NCI-H2171 (cell line): ENCODE data around the gene OR1I1.
"Not testable (repeated sequence)": the region's sequence is repeated elsewhere in the genome, so short reads cannot be mapped to it uniquely, and the experiment has no call there.

Experiments
- DNase-seq: peaks from one replicate; lab custom pipeline; 2025; lab: John Stamatoyannopoulos, UW

OR1I1 gene, protein sequence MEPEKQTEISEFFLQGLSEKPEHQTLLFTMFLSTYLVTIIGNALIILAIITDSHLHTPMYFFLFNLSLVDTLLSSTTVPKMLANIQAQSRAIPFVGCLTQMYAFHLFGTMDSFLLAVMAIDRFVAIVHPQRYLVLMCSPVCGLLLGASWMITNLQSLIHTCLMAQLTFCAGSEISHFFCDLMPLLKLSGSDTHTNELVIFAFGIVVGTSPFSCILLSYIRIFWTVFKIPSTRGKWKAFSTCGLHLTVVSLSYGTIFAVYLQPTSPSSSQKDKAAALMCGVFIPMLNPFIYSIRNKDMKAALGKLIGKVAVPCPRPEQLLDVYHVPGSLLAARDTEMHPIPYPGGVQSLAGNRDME

DNA sequence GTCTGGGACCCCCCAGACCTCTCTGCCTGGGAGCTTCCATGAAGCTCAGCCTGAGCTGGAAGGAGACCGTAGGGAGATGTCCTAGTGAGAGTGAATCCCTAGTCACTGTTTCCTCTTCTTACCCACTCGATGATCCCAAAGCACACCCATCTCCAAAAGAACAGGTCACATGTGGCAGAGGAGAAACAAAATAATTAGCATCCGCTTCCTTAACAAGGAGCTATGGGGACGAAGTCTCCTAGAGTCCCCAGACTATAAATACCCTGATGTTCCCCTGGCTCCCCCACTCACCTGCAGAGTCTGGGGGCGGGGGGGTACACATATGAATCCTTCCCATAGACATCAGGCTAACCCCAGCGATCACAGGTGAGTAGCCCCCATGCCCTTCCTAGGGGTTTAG lies at the start of gene OR1I1:
Gene OR1I1, plus strand, starts transcription at position 301 of the 400 bp plus-strand sequence. CDS start 4,855 bp downstream, outside the sequence.
- no peak for DNase-seq

DNA sequence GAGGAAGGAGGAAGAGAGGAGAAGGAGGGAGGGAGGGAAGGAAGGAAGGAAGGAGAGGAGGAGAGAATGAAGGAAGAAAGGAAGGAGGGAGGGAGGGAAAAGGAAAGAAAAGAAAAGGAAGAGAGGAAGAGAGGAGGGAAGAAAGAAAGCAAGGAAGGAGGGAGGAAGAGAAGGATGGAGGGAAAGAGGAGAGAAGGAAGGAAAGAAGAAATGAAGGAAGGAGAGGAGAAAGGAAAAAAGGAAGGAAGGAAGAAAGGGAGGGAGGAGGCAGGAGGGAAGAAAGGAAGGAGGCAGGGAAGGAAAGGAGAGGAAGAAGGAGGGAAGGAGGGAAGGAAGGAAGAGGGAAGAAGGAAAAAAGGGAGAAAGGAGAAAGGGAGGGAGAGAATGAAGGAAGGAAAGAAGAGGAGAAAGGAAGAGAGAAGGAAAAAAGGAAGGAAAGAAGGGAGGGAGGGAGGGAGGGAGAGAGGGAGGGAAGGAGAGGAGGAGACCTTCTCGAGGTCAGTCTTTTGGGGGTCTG lies 46.2 kb upstream of the OR1I1 start:
- DNase-seq: no peak

DNA sequence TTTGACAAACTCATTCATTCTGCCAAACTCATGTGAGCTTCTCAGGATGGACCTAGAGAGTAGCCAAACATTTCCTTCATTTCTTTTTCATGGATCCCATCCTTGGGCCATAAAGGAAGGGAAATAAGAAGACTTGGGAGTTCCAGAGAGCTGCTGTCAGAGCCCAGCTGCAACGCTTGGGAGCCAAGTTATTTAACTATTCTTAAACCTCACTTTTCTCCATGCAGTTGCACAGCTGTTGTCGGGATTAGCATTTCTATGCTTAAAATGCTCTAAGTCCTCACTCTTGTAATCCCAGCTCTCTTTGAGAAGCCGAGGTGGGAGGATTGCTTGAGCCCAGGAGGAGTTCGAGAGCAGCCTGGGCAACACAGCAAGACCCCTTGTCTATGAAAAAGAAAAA lies 44.4 kb upstream of the OR1I1 start:
- no peak for DNase-seq

DNA sequence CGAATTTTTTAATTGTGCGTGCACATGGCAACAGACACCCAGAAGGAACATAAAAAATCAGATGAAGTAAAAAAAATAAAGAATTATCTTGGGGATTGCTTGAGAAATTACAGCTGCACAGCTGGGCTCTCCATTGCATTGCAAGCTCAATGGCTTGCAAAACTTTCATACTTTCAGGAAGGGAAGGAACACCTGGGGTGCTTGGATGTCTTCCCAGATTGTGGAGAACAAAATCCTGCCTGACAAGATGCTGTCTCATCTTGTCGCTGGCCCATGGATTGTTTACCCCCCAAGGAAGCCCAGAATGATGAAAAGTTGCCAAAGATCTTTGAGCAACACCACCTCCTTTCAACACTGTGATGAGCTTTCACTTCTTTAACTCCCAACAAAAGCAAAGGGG lies 43.7 kb upstream of the OR1I1 start:
- DNase-seq: no peak

DNA sequence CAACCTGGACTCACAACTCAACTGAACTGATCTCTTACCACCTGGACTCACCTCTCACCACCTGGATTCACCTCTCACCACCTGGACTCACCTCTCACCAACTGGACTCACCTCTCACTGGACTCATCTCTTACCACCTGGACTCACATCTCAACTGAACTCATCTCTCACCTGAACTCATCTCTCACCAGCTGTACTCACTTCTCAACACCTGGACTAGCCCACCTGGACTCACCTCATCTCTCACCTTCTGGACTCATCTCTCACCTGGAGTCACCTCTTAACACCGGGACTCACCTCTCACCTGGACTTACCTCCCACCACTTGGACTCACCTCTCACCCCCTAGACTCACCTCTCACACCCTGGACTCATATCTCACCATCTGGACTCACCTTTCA lies 40.0 kb upstream of the OR1I1 start:
- DNase-seq: no peak

DNA sequence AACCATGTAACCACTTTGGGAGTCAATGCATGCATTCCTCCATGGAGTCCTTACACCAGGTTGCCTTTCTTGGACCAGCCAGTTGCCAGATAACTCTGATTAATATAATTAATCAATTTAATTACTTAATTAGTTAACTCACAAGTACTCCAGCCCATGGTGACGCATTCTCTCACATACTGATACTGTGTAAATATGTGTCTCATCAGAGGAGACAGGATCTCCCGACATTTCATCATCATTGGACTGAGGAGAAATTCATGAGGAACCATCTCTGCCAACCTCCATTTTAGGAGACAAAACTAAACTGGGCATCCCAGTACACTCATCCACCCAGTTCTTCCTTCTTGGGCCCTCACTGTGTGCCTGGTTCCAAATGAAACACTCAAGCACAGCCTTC lies 39.2 kb upstream of the OR1I1 start:
- DNase-seq: no peak

DNA sequence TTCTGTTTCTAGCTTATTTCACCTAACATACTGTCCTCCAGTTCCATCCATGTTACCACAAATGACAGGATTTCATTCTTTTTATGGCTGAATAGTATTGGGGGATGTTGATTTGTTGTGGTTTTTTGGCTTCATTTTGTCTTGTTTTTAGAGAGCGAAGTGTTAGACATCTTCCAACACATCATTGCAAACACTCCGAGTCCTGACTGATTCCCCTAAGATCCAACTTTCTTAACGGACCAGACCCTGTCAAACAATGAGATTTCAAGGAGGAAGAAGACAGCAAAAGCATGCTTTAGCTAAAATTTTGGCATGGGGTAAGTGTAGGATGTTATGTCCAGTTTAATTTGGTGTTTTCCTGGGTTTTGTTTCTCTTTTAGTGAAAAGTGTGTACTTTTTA lies 36.5 kb upstream of the OR1I1 start:
- DNase-seq: no peak

DNA sequence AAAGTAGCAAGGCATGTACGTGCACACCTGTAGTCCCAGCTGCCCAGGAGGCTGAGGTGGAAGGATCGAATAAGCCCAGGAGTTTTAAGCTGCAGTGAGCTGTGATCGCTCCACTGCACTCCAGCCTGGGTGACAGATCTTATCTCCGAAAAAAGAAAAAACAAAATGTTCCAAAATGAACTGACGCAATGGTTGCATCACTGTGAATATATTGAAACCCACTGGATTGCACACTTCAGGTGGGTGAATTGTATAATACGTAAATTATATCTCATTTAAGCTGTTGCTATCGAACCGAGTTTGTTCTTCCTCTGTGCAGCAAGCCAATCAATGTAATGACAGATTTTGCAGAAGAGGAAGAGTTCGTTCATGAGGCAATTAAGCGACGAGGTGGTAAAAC lies 34.3 kb upstream of the OR1I1 start:
- no peak for DNase-seq

DNA sequence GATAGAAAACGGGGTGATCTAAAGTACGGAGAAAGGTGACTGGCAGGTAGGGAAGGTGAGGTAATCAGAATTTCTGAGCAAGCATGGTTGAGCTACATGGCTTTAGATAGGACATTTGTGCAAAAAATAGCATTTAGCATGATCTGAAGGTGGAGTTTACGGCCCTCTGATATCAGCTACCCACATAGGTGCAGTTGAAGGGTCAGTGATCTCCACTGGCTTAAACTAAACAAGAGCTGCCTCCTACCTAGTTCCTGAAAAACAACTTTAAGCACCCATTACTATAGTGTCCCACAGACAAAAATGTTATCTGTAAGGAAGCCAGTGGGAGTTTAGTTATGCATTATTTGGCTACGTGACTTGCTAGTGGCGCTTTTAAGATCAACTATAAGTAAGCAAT lies 33.9 kb upstream of the OR1I1 start:
- no peak for DNase-seq

DNA sequence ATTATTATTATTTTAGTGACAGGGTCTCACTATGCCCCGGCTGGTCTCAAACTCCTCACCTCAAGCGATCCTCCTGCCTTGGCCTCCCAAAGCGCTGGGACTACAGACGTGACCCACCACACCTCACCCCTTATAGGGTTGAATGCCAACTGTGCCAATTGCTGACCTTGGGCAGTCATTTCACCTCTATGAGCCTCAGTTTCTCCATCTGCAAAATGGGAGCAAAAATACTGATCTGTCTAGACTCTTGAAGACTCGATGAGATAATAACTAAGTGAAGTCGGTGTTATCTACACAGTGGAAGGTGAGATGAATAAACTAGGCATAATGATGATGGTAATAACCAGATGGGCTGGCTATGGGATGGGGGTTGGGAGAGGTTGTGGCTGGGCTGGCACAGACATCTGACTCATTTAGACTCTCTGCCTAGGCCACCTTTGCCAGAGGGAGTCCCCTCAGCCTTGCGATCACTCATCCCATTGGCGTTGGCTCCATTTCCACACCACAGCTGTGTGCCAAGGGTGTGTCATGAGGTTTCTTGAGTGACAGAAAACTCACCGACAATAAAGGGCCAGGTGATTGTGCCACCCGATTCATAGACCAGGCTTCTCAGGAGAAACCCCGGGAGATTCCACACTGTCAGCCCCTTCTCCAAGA lies 33.0 kb upstream of the OR1I1 start, which contains the start of gene CASP14:
Gene CASP14, plus strand, starts transcription at position 596 of the 657 bp plus-strand sequence. CDS start 2,772 bp downstream, outside the sequence.
- DNase-seq: no peak

DNA sequence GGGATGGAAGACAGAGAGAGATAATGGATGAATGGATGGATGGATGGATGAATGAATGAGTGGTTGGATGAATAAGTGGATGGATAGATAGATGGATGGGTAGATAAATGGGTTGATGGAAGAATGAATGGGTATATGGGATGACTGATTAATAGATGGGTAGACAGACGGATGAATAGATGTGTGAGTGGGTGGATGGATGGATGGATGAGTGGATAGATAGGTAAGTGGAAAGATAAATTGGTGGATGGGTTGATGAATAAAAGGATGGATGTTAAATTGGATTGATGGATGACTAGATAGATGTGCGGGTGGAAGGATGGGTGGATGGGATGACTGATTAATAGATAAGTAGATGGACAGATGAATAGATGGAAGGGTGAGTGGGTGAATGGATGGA lies 31.4 kb upstream of the OR1I1 start:
- DNase-seq: no peak

DNA sequence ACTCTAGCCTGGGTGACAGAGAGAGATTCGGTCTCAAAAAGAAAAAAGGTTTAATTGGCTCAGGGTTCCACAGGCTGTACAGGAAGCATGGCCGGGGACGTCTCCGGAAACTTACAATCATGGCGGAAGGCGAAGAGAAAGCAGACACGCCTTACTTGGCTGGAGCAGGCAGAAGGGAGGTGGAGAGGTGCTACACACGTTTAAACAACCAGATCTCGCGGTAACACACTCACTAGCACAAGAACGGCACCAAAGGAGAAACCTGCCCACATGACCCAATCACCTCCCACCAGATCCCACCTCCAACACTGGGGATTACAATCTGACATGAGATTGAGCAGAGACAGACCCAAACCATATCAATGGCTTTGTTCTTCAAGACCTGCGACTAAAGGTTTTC lies 20.0 kb upstream of the OR1I1 start:
- DNase-seq: no peak

DNA sequence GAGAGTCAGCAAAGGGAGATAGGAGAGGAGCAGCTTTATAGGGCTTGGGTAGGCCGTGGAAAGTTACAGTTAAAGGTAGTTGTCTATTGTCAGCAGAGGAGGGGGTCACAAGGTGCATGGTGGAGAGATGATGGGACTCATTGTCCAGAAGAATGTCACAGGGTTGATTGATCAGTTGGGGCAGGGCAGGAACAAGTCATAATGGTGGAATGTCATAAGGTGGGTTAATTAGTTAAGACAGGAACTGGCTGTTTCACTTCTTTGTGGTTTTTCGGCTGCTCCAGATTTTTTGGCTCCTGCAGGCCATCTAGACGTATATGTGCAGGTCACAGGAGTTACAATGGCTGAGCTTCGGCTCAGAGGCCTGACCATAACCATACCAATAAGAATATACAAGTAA lies 11.6 kb upstream of the OR1I1 start:
- DNase-seq: not testable (repeated sequence)

DNA sequence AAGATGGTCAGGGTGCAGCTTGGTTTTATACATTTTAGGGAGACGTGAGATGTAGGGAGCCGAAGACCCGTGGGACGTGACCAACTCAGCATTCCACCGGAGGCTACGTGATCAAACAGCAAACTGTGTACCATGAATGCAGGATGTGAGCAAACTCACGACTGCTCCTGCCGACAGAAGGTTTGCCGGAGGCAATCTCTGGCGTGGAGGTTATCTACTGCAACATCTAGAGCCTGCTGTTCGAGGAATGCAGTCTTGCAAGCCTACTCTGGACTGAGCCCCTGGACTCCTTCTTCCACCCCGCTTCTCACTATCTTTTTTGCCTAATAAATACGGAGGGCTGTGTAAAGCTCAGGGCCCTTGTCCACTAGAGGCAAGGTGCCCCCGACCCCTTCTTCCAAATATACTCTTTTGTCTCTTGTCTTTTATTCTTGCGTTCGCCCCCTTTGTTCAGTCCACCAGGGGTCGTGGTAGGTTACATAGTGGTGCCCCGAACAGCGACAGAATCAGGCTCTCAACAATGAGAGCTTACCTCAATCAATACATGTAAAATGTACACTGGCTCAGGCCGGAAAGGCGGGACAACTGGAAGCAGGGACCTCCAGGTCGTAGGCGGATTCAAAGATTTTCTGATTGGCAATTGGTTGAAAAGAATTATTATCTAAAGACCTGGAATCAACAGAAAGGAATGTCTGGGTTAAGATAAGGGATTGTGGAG lies 8.9 kb upstream of the OR1I1 start:
- no peak for DNase-seq

DNA sequence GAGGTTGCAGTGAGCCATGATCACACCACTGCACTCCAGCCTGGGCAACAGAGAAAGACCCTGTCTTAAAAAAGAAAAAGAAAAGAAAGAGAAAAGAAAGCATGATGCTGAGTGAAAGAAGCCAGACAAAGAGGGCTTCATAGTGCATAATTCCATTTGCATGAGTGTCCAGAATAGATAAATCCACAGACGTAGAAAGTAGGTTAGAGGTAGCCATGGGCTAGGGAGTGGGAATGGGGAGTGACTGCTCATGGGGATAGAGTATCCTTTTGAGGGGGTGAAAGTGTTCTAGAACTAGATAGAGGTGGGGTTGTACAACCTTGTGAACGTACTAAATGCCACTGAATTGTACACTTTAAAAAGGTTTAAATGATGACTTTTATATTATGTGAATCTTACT lies 7.6 kb upstream of the OR1I1 start:
- no peak for DNase-seq

DNA sequence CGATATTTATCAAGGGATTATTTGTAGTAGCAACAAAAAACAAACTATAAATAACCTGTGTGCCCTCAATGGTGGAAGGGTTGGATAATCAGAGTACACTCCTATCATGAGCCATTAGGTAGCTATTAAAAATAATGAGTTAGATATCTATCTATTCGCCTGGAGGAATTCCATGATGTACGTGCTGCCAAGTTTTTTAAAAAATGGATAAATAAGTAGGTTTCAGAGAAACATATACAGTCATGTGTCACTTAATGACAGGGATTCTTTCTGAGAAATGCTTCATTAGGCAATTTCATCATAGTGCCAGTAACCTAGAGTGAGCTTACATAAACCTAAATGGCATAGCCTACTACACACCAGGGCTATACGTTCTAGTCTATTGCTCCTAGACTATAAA lies 6.2 kb upstream of the OR1I1 start:
- DNase-seq: no peak

DNA sequence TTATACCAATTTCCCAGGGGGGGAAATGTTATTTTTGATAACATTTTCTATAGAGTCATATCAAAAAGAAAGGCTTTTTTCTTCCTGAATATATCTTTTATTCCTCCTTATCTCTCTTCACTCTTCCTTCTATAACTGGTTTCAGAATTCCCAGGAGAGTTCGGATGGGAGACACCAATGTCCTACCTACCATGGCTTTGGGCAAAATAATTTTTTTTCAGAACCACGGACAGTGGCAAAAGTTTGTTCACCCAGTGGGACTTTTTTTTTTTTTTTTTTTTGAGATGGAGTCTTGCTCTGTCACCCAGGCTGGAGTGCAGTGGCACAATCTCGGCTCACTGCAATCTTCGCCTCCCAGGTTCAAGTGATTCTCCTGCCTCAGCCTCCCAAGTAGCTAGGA lies 2.0 kb upstream of the OR1I1 start:
- DNase-seq: not testable (repeated sequence)

DNA sequence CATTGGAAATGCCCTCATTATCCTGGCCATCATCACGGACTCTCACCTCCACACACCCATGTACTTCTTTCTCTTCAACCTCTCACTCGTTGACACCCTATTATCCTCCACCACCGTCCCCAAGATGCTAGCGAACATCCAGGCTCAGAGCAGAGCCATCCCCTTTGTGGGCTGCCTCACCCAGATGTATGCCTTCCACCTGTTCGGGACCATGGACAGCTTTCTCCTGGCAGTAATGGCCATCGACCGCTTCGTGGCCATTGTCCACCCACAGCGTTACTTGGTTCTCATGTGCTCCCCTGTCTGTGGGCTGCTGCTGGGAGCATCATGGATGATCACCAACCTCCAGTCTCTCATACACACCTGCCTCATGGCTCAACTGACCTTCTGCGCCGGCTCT lies 5.2 kb downstream of the OR1I1 start:
- no peak for DNase-seq

DNA sequence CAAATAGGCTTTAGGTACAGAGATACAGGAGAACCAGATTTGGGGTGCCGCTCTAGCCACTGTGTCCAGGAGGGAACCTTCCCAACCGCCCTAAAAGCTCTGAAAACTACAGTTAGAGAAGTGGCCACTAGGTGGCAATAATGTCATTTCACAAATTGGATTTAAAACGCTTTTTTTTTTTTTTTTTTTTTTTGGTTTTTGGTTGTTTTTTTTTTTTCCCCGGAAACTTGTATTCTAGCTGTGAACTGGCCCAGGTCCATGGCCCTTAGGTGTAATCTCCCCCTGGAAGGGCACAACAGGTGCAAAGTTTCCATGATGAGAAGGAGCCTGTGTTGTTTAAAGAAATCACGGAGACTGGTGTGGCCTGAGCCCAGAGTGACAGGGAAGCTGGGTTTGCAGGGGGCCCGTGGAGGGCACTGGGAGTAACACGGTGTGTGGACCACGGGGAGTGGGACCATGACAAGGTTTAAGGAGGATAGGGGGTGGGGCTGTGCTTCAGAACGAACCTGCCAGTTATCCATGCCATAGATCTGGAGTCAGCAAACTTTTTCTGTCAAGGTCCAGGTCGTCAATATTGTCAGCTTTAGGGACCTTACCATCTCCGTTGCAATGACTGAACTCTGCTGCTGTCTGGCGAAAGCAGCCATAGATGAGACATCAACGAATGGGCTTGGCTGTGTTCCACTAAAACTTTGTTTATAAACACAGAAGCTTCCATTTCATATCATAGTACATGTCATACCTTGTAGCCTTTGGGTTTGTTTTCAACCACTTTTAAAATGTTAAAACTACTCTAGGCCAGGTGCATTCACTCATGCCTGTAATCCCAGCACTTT lies 10.1 kb downstream of the OR1I1 start:
- DNase-seq: peak; percentile 16

DNA sequence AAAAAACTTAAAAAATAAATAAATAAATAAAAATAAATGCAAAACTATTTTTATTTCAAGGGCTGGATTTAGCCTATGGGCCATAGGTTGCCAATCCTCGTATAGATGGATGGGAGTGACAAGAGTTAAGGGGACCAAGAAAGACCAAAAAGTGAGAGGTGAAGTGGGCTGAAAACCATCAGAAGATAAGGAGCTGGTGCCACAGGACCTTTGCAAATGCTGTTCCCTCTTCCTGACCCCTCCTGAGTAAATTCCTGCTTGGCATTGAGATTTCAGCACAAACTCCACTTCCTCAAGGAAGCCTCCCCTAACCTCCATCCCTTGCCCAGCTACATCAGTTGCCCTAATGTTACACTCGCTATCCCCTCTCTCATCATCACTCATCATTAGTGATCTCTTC lies 11.0 kb downstream of the OR1I1 start:
- DNase-seq: no peak

DNA sequence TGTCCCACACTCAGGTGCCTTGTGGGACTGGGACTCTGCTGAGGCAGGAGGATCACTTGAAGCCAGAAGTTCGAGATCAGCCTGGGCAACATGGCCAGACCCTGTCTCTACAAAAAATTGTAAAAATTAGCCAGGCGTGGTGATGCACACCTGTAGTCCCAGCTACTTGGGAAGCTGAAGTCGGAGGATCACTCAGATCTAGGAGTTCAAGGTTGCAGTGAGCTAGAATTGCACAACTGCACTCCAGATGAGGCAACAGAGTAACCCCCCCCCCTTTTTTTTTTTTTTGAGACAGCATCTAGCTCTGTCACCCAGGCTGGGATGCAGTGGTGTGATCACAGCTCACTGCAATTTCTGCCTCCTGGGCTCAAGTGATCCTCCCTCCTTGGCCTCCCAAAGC lies 14.2 kb downstream of the OR1I1 start:
- no peak for DNase-seq

DNA sequence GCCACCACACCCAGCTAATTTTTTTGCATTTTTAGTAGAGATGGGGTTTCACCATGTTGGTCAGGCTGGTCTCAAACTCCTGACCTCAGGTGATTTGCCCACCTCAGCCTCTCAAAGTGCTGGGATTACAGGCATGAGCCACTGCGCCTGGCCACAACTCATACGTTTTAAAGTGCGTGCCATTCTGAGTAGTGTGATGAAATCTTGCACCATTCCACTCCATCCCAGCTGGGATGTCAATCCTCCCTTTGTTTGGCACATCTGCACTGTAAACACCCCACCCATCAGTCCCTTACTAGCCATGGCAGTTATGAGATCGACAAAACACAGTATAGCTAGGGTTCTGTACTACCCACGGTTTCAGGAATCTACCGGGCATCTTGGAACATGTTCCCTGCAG lies 16.0 kb downstream of the OR1I1 start:
- not testable (repeated sequence) for DNase-seq
